ENCODE results near the gene PEPD.

DNA sequence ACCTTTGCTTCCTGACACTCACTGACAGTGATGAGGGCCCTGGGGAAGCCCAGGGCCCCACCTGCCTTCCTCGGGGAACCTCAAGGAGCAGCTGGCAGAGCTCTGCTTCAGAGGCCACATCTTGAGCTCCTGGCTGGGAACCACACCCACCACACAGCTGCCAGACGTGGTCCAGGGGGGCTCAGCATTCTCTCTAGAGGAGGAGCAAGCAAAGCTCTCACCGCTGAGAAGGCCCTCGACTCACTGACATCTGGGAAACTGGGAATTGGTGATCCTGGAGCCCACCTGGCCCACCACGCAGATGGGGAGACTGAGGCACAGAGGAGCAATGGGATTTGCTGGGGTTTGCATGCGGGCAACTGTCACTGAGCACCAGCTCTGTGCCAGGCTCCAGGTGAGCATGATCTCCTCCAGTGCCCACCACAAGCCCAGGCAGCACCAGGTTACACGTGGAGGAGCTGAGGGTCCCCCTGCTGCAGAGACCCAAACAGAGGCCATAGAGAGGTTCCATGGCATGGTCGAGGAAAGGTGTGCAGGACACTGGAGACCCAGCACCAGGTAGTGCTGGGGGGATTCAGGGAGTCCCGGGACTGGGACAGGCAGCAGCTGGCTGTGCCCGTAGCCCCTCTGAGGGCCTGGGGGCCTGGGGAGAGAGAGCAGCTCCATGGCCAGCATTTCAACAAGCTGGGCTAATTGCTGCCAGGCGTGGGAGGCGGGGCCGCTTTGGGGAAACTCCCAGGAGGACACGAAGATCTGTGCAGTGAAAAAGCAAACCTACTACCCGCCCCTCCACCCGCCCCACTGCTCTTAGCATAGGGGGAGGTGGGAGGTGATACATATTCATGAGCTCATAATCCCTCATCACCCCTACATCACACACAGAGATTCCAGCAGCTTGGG, 33.4 kb downstream of the PEPD start:
- TF ChIP-seq, protein P1, sequence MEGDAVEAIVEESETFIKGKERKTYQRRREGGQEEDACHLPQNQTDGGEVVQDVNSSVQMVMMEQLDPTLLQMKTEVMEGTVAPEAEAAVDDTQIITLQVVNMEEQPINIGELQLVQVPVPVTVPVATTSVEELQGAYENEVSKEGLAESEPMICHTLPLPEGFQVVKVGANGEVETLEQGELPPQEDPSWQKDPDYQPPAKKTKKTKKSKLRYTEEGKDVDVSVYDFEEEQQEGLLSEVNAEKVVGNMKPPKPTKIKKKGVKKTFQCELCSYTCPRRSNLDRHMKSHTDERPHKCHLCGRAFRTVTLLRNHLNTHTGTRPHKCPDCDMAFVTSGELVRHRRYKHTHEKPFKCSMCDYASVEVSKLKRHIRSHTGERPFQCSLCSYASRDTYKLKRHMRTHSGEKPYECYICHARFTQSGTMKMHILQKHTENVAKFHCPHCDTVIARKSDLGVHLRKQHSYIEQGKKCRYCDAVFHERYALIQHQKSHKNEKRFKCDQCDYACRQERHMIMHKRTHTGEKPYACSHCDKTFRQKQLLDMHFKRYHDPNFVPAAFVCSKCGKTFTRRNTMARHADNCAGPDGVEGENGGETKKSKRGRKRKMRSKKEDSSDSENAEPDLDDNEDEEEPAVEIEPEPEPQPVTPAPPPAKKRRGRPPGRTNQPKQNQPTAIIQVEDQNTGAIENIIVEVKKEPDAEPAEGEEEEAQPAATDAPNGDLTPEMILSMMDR (conservative IDR thresholded peaks at IDR 0.05 in 1 of 2, IDR thresholded peaks at IDR 0.05 in 1 of 2; ENCODE audit: extremely low read depth in 1 of 2, insufficient read depth in 1 of 2, low read depth in 1 of 2, low read length in 2 of 2) = no peak
- TF ChIP-seq EZH2 (IDR thresholded peaks at IDR 0.05; ENCODE audit: borderline replicate concordance, low read length) = no peak

Data from mammary epithelial cell (primary cell).